ENCODE results near the gene STPG1.

The STPG1 gene

GRCh38 chr1:24441480-24441879 lies 27.9 kb upstream of the STPG1 start:
- H3K4me3 ChIP-seq (ENCODE audit: low read depth, low read length): no peak overlapping the region
- TF ChIP-seq, protein P1, sequence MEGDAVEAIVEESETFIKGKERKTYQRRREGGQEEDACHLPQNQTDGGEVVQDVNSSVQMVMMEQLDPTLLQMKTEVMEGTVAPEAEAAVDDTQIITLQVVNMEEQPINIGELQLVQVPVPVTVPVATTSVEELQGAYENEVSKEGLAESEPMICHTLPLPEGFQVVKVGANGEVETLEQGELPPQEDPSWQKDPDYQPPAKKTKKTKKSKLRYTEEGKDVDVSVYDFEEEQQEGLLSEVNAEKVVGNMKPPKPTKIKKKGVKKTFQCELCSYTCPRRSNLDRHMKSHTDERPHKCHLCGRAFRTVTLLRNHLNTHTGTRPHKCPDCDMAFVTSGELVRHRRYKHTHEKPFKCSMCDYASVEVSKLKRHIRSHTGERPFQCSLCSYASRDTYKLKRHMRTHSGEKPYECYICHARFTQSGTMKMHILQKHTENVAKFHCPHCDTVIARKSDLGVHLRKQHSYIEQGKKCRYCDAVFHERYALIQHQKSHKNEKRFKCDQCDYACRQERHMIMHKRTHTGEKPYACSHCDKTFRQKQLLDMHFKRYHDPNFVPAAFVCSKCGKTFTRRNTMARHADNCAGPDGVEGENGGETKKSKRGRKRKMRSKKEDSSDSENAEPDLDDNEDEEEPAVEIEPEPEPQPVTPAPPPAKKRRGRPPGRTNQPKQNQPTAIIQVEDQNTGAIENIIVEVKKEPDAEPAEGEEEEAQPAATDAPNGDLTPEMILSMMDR (IDR thresholded peaks at IDR 0.05; ENCODE audit: control insufficient read depth, extremely low read depth, insufficient read depth): no peak
- no peak for DNase-seq (ENCODE audit: low read depth)

- TF ChIP-seq, protein P1 (IDR thresholded peaks at IDR 0.05; ENCODE audit: control insufficient read depth, extremely low read depth, insufficient read depth): no peak
- no peak for DNase-seq (ENCODE audit: low read depth)
- H3K4me3 ChIP-seq (ENCODE audit: low read depth, low read length): no peak overlapping the region
Observed at GRCh38 chr1:24440436-24440835, 26.9 kb upstream of the STPG1 start.

DNA sequence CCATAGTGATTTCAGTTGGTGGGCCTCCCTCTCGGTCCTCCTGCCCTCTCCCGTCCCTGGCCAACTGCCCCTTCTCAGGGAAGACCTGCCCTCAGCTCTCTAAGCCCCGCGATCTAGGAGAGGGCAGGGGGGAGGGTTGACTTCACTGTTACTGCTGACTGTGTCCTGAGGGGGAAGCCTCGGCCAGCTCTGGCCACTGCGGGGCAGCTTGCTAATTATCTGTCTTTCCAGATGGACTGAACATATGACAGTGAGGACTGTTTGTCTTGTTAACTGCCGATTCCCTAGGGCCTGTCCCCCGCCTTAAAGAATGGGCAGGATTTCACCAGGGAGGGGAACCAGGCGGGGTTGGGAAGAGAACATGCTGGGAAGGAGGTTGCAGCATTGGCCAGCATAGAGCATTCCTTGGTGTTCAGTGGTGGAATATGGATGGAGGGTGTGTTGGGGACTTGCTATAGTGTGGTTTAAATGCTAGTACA lies 24.9 kb upstream of the STPG1 start:
- TF ChIP-seq, protein P1 (IDR thresholded peaks at IDR 0.05; ENCODE audit: control insufficient read depth, extremely low read depth, insufficient read depth): no peak
- no peak overlapping the region for H3K4me3 ChIP-seq (ENCODE audit: low read depth, low read length)
- no peak for DNase-seq (ENCODE audit: low read depth)

- DNase-seq (ENCODE audit: low read depth): no peak
- TF ChIP-seq, protein P1 (IDR thresholded peaks at IDR 0.05; ENCODE audit: control insufficient read depth, extremely low read depth, insufficient read depth): no peak
- H3K4me3 ChIP-seq (ENCODE audit: low read depth, low read length): no peak overlapping the region
Observed at GRCh38 chr1:24437631-24438396, 24.2 kb upstream of the STPG1 start.

DNA sequence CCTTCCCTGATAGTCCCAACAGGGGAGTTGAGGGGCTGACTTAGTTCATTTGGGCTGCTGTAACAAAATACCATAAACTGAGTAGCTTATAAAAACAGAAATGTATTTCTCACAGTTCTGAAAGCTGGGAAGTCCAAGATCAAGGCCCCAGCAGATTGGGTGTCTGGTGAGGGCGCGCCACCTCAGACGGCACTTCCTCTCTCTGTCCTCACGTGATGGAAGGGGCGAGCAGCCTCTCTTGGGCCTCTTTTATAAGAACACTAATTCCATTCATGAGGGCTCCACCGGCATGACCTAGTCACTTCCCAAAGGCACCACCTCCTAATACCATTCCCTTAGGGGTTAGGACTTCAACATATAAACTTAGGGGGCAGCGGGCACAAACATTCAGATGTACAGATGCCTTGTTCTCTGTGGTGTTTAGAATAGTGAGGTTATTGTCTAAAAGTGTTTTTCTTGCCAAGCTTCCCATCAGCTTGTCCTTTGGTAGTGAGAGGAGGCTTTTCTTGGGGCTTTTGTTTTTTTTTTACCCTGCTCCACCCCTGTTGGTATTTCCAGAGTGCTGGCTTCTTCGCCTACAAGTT lies 22.3 kb upstream of the STPG1 start:
- DNase-seq (ENCODE audit: low read depth): no peak
- TF ChIP-seq, protein P1 (IDR thresholded peaks at IDR 0.05; ENCODE audit: control insufficient read depth, extremely low read depth, insufficient read depth): no peak
- H3K4me3 ChIP-seq (ENCODE audit: low read depth, low read length): no peak overlapping the region

GRCh38 chr1:24427545-24427862 lies 13.9 kb upstream of the STPG1 start:
- DNase-seq (ENCODE audit: low read depth): no peak
- TF ChIP-seq, protein P1 (IDR thresholded peaks at IDR 0.05; ENCODE audit: control insufficient read depth, extremely low read depth, insufficient read depth): no peak

More at GRCh38 chr1:24427545-24427862, 13.9 kb upstream of the STPG1 start:
- H3K4me3 ChIP-seq (ENCODE audit: low read depth, low read length): no peak overlapping the region

All from LNCaP clone FGC (cell line).